Measurements from ENCODE around the gene ARFIP2.

GRCh38 chr11:6437423-6437822, 43.7 kb downstream of the ARFIP2 start:
- TF ChIP-seq, protein P1, sequence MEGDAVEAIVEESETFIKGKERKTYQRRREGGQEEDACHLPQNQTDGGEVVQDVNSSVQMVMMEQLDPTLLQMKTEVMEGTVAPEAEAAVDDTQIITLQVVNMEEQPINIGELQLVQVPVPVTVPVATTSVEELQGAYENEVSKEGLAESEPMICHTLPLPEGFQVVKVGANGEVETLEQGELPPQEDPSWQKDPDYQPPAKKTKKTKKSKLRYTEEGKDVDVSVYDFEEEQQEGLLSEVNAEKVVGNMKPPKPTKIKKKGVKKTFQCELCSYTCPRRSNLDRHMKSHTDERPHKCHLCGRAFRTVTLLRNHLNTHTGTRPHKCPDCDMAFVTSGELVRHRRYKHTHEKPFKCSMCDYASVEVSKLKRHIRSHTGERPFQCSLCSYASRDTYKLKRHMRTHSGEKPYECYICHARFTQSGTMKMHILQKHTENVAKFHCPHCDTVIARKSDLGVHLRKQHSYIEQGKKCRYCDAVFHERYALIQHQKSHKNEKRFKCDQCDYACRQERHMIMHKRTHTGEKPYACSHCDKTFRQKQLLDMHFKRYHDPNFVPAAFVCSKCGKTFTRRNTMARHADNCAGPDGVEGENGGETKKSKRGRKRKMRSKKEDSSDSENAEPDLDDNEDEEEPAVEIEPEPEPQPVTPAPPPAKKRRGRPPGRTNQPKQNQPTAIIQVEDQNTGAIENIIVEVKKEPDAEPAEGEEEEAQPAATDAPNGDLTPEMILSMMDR (IDR thresholded peaks at IDR 0.05; ENCODE audit: poor library complexity), result no peak
- TF ChIP-seq EZH2 (IDR thresholded peaks at IDR 0.05; ENCODE audit: borderline replicate concordance), result no peak

Measured in hepatocyte (in vitro differentiated cells).